GM23248 (cell line): ENCODE measurements around the gene FANCE.

Experiments used
- EZH2 ChIP-seq: fragments of 200-600 bp; sonication (generic); IDR thresholded peaks from 2 replicates; pipeline ENCODE4 v1.6.1; 2018; ENCODE audit warnings: antibody characterized with exemption, mild to moderate bottlenecking; ENCODE audit not compliant: insufficient read depth, poor library complexity, severe bottlenecking
- EZH2phosphoT487 ChIP-seq: fragments of 200-600 bp; sonication (generic); IDR thresholded peaks from 2 replicates; pipeline ENCODE4 v1.6.1; 2018; ENCODE audit warnings: antibody characterized with exemption, moderate library complexity, mild to moderate bottlenecking, low read depth; ENCODE audit not compliant: insufficient read depth

DNA sequence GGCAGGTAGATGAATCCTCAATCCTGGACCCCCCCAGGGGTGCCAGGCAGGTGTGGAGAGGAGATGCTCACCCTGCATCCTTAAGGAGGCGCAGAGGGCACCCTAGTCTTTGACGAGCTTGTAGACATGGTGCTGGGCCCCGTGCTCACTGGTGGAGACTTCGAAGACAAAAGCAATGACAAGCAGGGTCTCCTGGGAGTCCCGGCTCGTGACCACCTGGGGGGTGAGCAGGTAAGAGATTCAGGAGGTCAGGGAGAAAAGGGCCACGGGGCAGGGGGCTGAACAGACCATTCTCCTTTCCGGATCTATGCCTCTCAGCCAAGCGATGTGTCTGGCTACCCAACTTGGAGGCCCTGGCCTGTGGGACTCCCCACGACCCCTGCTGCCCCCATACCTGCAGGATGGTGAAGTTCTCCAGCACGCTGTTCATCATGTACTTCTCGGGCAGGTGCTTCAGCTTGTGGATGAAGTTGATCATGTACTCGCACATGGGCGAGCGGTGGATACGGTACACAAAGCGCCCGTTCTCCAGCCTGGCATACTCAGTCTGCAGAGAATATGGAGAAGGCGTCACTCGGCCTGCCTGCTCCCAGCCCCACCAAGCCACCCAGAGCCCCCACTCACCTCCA lies 22.9 kb downstream of the FANCE start:
- TF ChIP-seq EZH2 = no peak
- no peak for TF ChIP-seq EZH2phosphoT487
